IMR-90 (cell line): ENCODE data around the gene SLC31A1. TPM values are rescaled to one million over a fixed set of nuclear protein-coding genes. Genes with fewer than 3 reads are reported as not detected.

Experiments used
- ATAC-seq: fragments of 200-7000 bp; cut with Tn5 transposase; 2 replicates; pipeline ENCODE4 v1.9.1; 2020; ENCODE audit warnings: low read depth, mild to moderate bottlenecking, moderate library complexity
- BruUV-seq: library from RNA; stranded (reverse); fragments of 400-500 nt; replicated peaks from 2 replicates; lab custom pipeline; 2021; lab: Mats Ljungman, UMichigan
- CTCF ChIA-PET: fragments of 300-600 bp; formaldehyde crosslinking; extraction: SDS; loops from one replicate; lab custom pipeline; 2021; ENCODE audit warnings: antibody characterized with exemption; lab: Yijun Ruan, JAX
- POLR2A ChIA-PET: fragments of 300-600 bp; sonication (Branson Sonifier 250); formaldehyde crosslinking; loops from one replicate; lab custom pipeline; 2022; ENCODE audit warnings: antibody characterized with exemption; ENCODE audit not compliant: unreplicated experiment; lab: Charles Lee
- DNase-seq: peaks from one replicate; pipeline ENCODE4 v3.0.0; 2013
- H2AFZ ChIP-seq: replicated peaks from 2 replicates; pipeline ENCODE3; 2013; ENCODE audit warnings: low read length, mild to moderate bottlenecking; ENCODE audit not compliant: poor library complexity
- H2AK5ac ChIP-seq: 2 replicates; pipeline ENCODE4 v1.6.1; 2013; ENCODE audit warnings: low read depth, low read length, inconsistent platforms
- H2AK9ac ChIP-seq: replicated peaks from 2 replicates; pipeline ENCODE3; 2013; ENCODE audit warnings: mild to moderate bottlenecking, low read depth, low read length, moderate library complexity; ENCODE audit not compliant: poor library complexity
- H2BK120ac ChIP-seq: 2 replicates; pipeline ENCODE4 v1.6.1; 2013; ENCODE audit warnings: low read depth, low read length, inconsistent platforms
- H2BK15ac ChIP-seq: 3 replicates; pipeline ENCODE4 v1.6.1; 2013; ENCODE audit warnings: low read depth, low read length, inconsistent platforms
- H2BK20ac ChIP-seq: 2 replicates; pipeline ENCODE4 v1.6.1; 2013; ENCODE audit warnings: low read depth, mild to moderate bottlenecking, inconsistent platforms, low read length, moderate library complexity
- H2BK5ac ChIP-seq: 2 replicates; pipeline ENCODE4 v1.6.1; 2013; ENCODE audit warnings: mild to moderate bottlenecking, low read depth, low read length, inconsistent platforms; ENCODE audit not compliant: poor library complexity, severe bottlenecking
- H3K14ac ChIP-seq: replicated peaks from 2 replicates; pipeline ENCODE4 v1.6.1; 2013; ENCODE audit warnings: low read depth, low read length, inconsistent platforms
- H3K18ac ChIP-seq: 2 replicates; pipeline ENCODE4 v1.6.1; 2013; ENCODE audit warnings: low read depth, low read length, control low read depth
- H3K23ac ChIP-seq: 2 replicates; pipeline ENCODE4 v1.6.1; 2013; ENCODE audit warnings: low read depth, low read length, inconsistent platforms
- H3K27ac ChIP-seq: 2 replicates; pipeline ENCODE4 v1.5.1; 2013; ENCODE audit warnings: mild to moderate bottlenecking, control low read depth, low read length; ENCODE audit not compliant: insufficient read depth
- H3K27me3 ChIP-seq: 2 replicates; pipeline ENCODE4 v1.6.1; 2013; ENCODE audit warnings: low read length; ENCODE audit not compliant: control insufficient read depth, insufficient read depth
- H3K36me3 ChIP-seq: 2 replicates; pipeline ENCODE4 v1.6.1; 2013; ENCODE audit warnings: low read length, mixed read lengths; ENCODE audit not compliant: control insufficient read depth, insufficient read depth
- H3K4ac ChIP-seq: 2 replicates; pipeline ENCODE4 v1.6.1; 2013; ENCODE audit warnings: low read depth, low read length, inconsistent platforms
- H3K4me1 ChIP-seq: 2 replicates; pipeline ENCODE4 v1.6.1; 2013; ENCODE audit warnings: low read length, mixed read lengths; ENCODE audit not compliant: control insufficient read depth, insufficient read depth
- H3K4me2 ChIP-seq: 2 replicates; pipeline ENCODE4 v1.6.1; 2013; ENCODE audit warnings: low read depth, mild to moderate bottlenecking, control low read depth, low read length, moderate library complexity
- H3K4me3 ChIP-seq: 2 replicates; pipeline ENCODE4 v1.5.1; 2013; ENCODE audit warnings: low read depth, mild to moderate bottlenecking, control low read depth, low read length, moderate library complexity; ENCODE audit not compliant: insufficient read depth
- H3K56ac ChIP-seq: 2 replicates; pipeline ENCODE4 v1.6.1; 2013; ENCODE audit warnings: low read length, inconsistent platforms; ENCODE audit not compliant: insufficient read depth; ENCODE audit errors: extremely low read depth
- H3K79me1 ChIP-seq, 2 experiments: 2 replicates each; pipeline ENCODE4 v1.6.1; 2013; ENCODE audit warnings: low read length in 2 of 2, inconsistent platforms in 1 of 2, low read depth in 1 of 2
- H3K9ac ChIP-seq: 2 replicates; pipeline ENCODE4 v1.6.1; 2013; ENCODE audit warnings: low read depth, low read length, control low read depth
- H3K9me1 ChIP-seq: 2 replicates; pipeline ENCODE4 v1.6.1; 2013; ENCODE audit warnings: low read length, inconsistent platforms; ENCODE audit not compliant: insufficient read depth
- H3K9me3 ChIP-seq: 2 replicates; pipeline ENCODE4 v1.6.1; 2013; ENCODE audit warnings: low read length; ENCODE audit not compliant: control insufficient read depth, insufficient read depth
- H4K20me1 ChIP-seq: 2 replicates; pipeline ENCODE4 v1.6.1; 2013; ENCODE audit warnings: low read length, inconsistent platforms; ENCODE audit not compliant: insufficient read depth
- H4K5ac ChIP-seq: 2 replicates; pipeline ENCODE4 v1.6.1; 2013; ENCODE audit warnings: mild to moderate bottlenecking, low read depth, low read length, control low read depth
- H4K8ac ChIP-seq, 2 experiments: 2 replicates each; pipeline ENCODE4 v1.6.1; 2013; ENCODE audit warnings: low read depth in 2 of 2, low read length in 2 of 2, control low read depth in 1 of 2, inconsistent platforms in 1 of 2
- H4K91ac ChIP-seq: 2 replicates; pipeline ENCODE4 v1.6.1; 2013; ENCODE audit warnings: low read depth, low read length, inconsistent platforms; ENCODE audit not compliant: insufficient read depth
- MXI1 ChIP-seq: IDR thresholded peaks from 2 replicates; pipeline ENCODE4 v1.6.1; 2012; ENCODE audit warnings: low read depth, mild to moderate bottlenecking, low read length, moderate library complexity, borderline replicate concordance
- WGBS, 2 experiments: methylation state at CpG; one replicate each; pipeline versions ENCODE4 v1.1.5 to v1.1.7; 2013; ENCODE audit warnings: missing lambda C conversion rate in 2 of 2; ENCODE audit not compliant: insufficient read length in 1 of 2; ENCODE audit errors: extremely low coverage in 2 of 2; 5-methylcytosine and 5-hydroxymethylcytosine counted together
- dilution Hi-C: fragments of 300-500 bp; cut with HindIII; formaldehyde crosslinking; loops from one replicate; pipeline ENCODE4 v1.14.3; 2018; ENCODE audit warnings: low sequenced_read_pairs; ENCODE audit not compliant: unreplicated experiment
- in situ Hi-C: fragments of 300-500 bp; cut with MboI; formaldehyde crosslinking; loops from 3 replicates; pipeline ENCODE4 v1.14.3; 2019; ENCODE audit warnings: low sequenced_read_pairs, inconsistent platforms, mixed read lengths
- intact Hi-C: fragments of 100-400 bp; cut with micrococcal nuclease; formaldehyde crosslinking; loops from 2 replicates; pipeline ENCODE4 v1.10.0; 2022
- polyA plus RNA-seq, 3 experiments: library from polyadenylated mRNA; depleted of rRNA; stranded (reverse); fragments of >200 nt; gene quantifications; 2 replicates each; pipeline ENCODE4 v1.2.3, GENCODE V29; 2012; ENCODE audit warnings: low replicate concordance in 1 of 3
- total RNA-seq: library from RNA; depleted of rRNA; stranded (reverse); fragments of >200 nt; gene quantifications from 2 replicates; pipeline ENCODE4 v1.2.3, GENCODE V29; 2012
- TF ChIP-seq, protein P1 (sequence below): conservative IDR thresholded peaks from 2 replicates; pipeline ENCODE4 v1.5.1; 2012; ENCODE audit warnings: mild to moderate bottlenecking, low read depth, low read length, improper control_type of control experiment

SLC31A1 gene
- total and polyA plus RNA-seq, 2 of the 4 experiments (the other 2 are of a cell fraction), result 17.9 to 23.3 TPM

DNA sequence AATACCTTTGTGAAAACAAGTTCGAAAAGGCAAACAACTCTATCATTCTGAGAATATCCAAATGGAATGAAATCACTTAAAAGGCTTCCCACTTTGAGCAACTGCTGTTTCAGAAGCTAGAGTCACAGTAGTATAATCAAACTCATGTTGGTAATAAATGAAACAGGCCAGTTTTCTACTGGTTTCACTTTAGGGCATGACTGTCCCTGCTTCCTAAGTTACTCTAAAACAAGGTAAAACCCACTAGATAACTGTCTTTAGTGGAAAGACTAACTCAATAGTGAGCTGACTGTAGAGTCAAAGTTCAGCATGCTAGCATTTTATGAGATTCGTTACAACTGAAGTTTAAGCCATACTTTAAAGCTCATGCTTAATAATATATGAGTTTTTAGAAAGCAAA is 48.0 kb downstream of the SLC31A1 start:
- H4K5ac ChIP-seq, result no peak overlapping the region
- in situ Hi-C loops (no loop called here), intact Hi-C loops (loop anchor here (10.0 kb wide), 1 partner anchor 75 kb away; no protein-coding TSS in a partner anchor), dilution Hi-C loops (no loop called here)
- no peaks in the 10 kb centered on the region for H3K9me1 ChIP-seq
- H3K9ac ChIP-seq, result no peak overlapping the region
- ATAC-seq, result no peak
- peaks cover 6 to 18% of the 10 kb centered on the region in 2 experiments; a peak in 3 of 4 replicates for H3K79me1 ChIP-seq
- no peak overlapping the region for H4K8ac ChIP-seq
- peaks cover 30% of the 10 kb centered on the region for H3K36me3 ChIP-seq
- no peaks in the 10 kb centered on the region for H3K27me3 ChIP-seq
- H3K27ac ChIP-seq, result no peak overlapping the region
- no peak overlapping the region for H3K4ac ChIP-seq
- no peak overlapping the region for H2BK15ac ChIP-seq
- no peak overlapping the region for H3K18ac ChIP-seq
- H3K14ac ChIP-seq, result no peak overlapping the region
- H2AFZ ChIP-seq, result no peak overlapping the region
- TF ChIP-seq, protein P1, sequence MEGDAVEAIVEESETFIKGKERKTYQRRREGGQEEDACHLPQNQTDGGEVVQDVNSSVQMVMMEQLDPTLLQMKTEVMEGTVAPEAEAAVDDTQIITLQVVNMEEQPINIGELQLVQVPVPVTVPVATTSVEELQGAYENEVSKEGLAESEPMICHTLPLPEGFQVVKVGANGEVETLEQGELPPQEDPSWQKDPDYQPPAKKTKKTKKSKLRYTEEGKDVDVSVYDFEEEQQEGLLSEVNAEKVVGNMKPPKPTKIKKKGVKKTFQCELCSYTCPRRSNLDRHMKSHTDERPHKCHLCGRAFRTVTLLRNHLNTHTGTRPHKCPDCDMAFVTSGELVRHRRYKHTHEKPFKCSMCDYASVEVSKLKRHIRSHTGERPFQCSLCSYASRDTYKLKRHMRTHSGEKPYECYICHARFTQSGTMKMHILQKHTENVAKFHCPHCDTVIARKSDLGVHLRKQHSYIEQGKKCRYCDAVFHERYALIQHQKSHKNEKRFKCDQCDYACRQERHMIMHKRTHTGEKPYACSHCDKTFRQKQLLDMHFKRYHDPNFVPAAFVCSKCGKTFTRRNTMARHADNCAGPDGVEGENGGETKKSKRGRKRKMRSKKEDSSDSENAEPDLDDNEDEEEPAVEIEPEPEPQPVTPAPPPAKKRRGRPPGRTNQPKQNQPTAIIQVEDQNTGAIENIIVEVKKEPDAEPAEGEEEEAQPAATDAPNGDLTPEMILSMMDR, result no peak
- no peak for TF ChIP-seq MXI1
- H3K4me1 ChIP-seq, result no peaks in the 10 kb centered on the region
- H2AK9ac ChIP-seq, result no peak overlapping the region
- no peaks in the 10 kb centered on the region for H3K9me3 ChIP-seq
- no peak for DNase-seq
- WGBS, 2 experiments, result no CpG with 5 or more reads among the region's 2 CpGs
- H2BK120ac ChIP-seq, result no peak overlapping the region
- H3K56ac ChIP-seq, result no peak overlapping the region
- H2BK5ac ChIP-seq, result no peak overlapping the region
- CTCF ChIA-PET, result no interaction called here
- no peak overlapping the region for H2AK5ac ChIP-seq
- no peak overlapping the region for H4K91ac ChIP-seq
- POLR2A ChIA-PET, result no interaction called here
- no peak overlapping the region for H3K4me2 ChIP-seq
- BruUV-seq, result no TSS peak
- H4K20me1 ChIP-seq, result no peaks in the 10 kb centered on the region
- H3K4me3 ChIP-seq, result no peak overlapping the region
- no peak overlapping the region for H2BK20ac ChIP-seq
- no peak overlapping the region for H3K23ac ChIP-seq
